Stimulated activated naive CD4-positive, alpha-beta T cell treated with Interleukin-2 at 50 U/mL for 16 hours (primary cell): Measurements from ENCODE around the gene IRAK4.

Experiments
- DNase-seq: peaks from one replicate; lab custom pipeline; 2025; lab: John Stamatoyannopoulos, UW

The IRAK4 gene

GRCh38 chr12:43836475-43836989 is 77.8 kb downstream of the IRAK4 start:
- DNase-seq = no peak
